ENCODE data around the gene FADS2.

DNA sequence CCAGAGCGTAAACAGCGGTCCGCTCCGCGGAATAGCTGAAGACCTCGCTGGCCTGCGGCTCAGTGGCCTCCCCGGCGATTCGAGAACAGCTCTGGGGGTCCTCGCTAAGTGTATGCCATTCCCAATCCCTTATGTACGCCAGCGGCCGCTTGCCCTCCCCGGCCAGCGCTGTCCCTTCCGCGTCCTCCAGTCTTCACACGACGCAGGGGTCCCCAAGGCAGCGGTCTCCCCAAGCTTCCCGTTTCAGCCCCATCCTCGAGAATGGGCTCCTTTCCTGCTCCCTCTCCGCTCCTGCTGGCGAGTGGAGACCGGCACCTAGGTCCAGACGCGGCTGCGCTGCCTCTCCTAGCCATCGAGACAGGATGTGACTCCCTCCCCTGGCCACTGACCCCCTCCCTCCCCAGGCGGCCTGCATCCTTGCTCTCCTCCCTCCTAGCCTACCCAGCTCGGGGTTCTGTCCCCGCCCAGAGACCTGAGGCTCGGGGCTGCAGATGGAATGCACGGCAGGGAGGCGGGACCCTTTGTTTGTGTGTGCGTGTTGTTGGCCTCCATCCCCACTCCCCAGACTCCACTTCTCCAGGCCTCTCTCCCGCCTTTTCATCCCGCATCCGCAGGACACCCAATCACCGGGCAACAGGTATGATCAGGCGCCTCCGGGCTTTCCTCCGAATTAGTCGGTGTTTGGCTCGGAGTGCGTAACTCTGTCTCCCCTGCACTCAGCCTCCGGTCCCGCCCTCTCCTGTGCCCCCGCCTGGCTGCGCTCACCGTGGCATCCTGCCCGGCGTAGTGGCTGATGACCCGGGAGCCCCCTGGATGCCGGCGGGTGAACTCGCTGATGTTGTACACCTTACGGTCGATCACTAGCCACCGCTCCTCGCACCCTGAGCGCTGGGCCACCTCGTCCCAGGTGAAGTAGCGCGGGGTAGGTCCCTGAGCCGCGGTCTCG is 12.0 kb upstream of the FADS2 start:
- TF ChIP-seq, protein P1, sequence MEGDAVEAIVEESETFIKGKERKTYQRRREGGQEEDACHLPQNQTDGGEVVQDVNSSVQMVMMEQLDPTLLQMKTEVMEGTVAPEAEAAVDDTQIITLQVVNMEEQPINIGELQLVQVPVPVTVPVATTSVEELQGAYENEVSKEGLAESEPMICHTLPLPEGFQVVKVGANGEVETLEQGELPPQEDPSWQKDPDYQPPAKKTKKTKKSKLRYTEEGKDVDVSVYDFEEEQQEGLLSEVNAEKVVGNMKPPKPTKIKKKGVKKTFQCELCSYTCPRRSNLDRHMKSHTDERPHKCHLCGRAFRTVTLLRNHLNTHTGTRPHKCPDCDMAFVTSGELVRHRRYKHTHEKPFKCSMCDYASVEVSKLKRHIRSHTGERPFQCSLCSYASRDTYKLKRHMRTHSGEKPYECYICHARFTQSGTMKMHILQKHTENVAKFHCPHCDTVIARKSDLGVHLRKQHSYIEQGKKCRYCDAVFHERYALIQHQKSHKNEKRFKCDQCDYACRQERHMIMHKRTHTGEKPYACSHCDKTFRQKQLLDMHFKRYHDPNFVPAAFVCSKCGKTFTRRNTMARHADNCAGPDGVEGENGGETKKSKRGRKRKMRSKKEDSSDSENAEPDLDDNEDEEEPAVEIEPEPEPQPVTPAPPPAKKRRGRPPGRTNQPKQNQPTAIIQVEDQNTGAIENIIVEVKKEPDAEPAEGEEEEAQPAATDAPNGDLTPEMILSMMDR (optimal IDR thresholded peaks at IDR 0.05 in 1 of 3, IDR thresholded peaks at IDR 0.05 in 1 of 3, conservative IDR thresholded peaks at IDR 0.05 in 1 of 3; ENCODE audit: extremely low read depth in 1 of 3, insufficient read depth in 2 of 3, low read length in 3 of 3), result peak in 1 of 3 experiments; percentile 13
- TF ChIP-seq EZH2 (IDR thresholded peaks at IDR 0.05; ENCODE audit: low read length), result no peak
